ENCODE results near the gene S100A3.

- TF ChIP-seq CTCF (IDR thresholded peaks at IDR 0.05) (no peak), POLR2AphosphoS5 (IDR thresholded peaks at IDR 0.05; ENCODE audit: low read depth, low read length) (no peak), YY1 (IDR thresholded peaks at IDR 0.05; ENCODE audit: low read depth) (no peak), ZBTB33 (IDR thresholded peaks at IDR 0.05; ENCODE audit: borderline replicate concordance, low read depth) (no peak), GATA2 (CRISPR knock-in tag; IDR thresholded peaks at IDR 0.05) (no peak), MXI1 (IDR thresholded peaks at IDR 0.05; ENCODE audit: low read depth, low read length) (no peak), EZH2phosphoT487 (IDR thresholded peaks at IDR 0.05; ENCODE audit: borderline replicate concordance, low read depth) (no peak), NRF1 (IDR thresholded peaks at IDR 0.05; ENCODE audit: low read depth, low read length) (no peak), MEF2A (IDR thresholded peaks at IDR 0.05; ENCODE audit: borderline replicate concordance, low read depth) (no peak), TAF1 (IDR thresholded peaks at IDR 0.05; ENCODE audit: borderline replicate concordance, low read depth, low read length) (no peak), EP300 (IDR thresholded peaks at IDR 0.05; ENCODE audit: borderline replicate concordance in 1 of 2, low read depth in 1 of 2, low read length in 1 of 2) (no peak), PBX3 (IDR thresholded peaks at IDR 0.05) (no peak)
These were observed 16.9 kb downstream of the S100A3 start for GRCh38 chr1:153532181-153532580.
